Spleen (tissue), 3 donors: ENCODE data around the gene FN3KRP.

Experiments used
- POLR2A ChIP-seq, 3 donors: fragments of 450-650 bp; IDR thresholded peaks; one replicate each; pipeline ENCODE4 v1.5.1; 2017; ENCODE audit warnings: antibody characterized with exemption in 3 of 3, mild to moderate bottlenecking in 1 of 3
- POLR2AphosphoS5 ChIP-seq, 3 donors: sonication (generic); formaldehyde crosslinking; IDR thresholded peaks; one replicate each; pipeline ENCODE4 v1.5.1; 2017; ENCODE audit warnings: antibody characterized with exemption in 3 of 3

DNA sequence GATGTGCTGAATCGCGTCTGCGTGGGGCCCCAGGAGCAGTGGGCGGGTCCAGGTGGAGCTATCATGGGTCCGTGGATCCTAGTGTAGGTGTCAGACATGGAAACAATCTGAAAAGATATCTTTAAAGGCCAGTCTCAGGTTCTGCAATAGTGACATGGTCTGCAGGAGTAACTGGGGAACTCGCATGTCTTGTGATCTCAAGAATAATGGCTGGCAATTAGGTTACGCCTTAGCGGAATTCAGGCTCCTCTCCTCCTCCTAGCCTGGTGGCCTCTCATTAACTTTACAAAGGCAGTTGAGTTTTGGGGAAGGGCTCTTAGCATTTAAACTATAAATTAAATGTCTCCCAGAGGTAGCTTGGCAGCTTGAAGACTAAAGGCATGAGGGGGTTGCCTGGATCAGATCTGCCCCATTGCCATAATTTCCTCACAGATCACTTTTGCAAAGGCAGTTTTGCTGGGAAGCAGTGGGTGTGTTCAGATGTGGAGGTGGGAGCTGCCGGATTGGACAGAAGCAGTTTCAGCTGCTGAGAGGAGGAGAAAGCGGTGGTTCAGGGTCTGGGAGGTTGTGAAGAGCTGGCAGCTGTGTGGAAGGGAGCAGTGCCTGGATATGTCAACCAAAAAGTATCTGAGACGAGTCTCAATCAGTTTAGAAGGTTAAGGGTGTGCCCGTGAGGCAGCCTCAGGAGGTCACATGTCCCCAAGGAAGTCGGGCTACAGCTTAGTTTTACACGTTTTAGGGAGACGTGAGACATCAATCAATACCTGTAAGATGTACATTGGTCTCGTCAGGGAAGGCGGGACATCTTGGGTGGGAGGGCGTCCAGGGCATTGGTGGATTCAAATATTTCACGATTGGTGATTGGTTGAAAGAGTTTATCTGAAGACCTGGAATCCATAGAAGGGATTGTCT lies 38.0 kb downstream of the FN3KRP start:
- TF ChIP-seq POLR2A (IDR thresholded peaks at IDR 0.05) (no peak), POLR2AphosphoS5 (IDR thresholded peaks at IDR 0.05) (no peak)
